ENCODE measurements around the gene ERC2.

The ERC2 gene

GRCh38 chr3:55724821-55725220, 743.4 kb downstream of the ERC2 start:
- Histone ChIP-seq H3K4me2 (ENCODE audit: low read depth, low read length, poor library complexity, severe bottlenecking) (no peak overlapping the region), H2AFZ (ENCODE audit: low read depth, low read length, severe bottlenecking) (no peak overlapping the region), H3K9ac (ENCODE audit: low read length) (no peak overlapping the region), H3K27me3 (ENCODE audit: low read length) (no peaks in the 10 kb centered on the region), H4K20me1 (ENCODE audit: low read depth, low read length) (no peaks in the 10 kb centered on the region), H3K27ac (ENCODE audit: low read depth, low read length) (peak overlapping the region; percentile 24), H3K79me2 (ENCODE audit: insufficient read depth, low read length) (no peaks in the 10 kb centered on the region), H3F3A (ENCODE audit: insufficient read depth) (no peaks in the 10 kb centered on the region), H3K36me3 (ENCODE audit: low read length) (no peaks in the 10 kb centered on the region), H3K9me2 (replicated peaks; ENCODE audit: insufficient read depth, low read length) (no peaks in the 10 kb centered on the region), H3K9me3 (ENCODE audit: insufficient read depth, low read length) (no peaks in the 10 kb centered on the region), H3K4me3 (ENCODE audit: insufficient read depth, low read length, poor library complexity, severe bottlenecking) (no peak overlapping the region)
- TF ChIP-seq, protein P1, sequence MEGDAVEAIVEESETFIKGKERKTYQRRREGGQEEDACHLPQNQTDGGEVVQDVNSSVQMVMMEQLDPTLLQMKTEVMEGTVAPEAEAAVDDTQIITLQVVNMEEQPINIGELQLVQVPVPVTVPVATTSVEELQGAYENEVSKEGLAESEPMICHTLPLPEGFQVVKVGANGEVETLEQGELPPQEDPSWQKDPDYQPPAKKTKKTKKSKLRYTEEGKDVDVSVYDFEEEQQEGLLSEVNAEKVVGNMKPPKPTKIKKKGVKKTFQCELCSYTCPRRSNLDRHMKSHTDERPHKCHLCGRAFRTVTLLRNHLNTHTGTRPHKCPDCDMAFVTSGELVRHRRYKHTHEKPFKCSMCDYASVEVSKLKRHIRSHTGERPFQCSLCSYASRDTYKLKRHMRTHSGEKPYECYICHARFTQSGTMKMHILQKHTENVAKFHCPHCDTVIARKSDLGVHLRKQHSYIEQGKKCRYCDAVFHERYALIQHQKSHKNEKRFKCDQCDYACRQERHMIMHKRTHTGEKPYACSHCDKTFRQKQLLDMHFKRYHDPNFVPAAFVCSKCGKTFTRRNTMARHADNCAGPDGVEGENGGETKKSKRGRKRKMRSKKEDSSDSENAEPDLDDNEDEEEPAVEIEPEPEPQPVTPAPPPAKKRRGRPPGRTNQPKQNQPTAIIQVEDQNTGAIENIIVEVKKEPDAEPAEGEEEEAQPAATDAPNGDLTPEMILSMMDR (IDR thresholded peaks at IDR 0.05; ENCODE audit: insufficient read depth, low read length, poor library complexity, severe bottlenecking) = no peak
- no peak for TF ChIP-seq EZH2phosphoT487 (conservative IDR thresholded peaks at IDR 0.05; ENCODE audit: low read length)

- no peaks in the 10 kb centered on the region for H4K20me1 ChIP-seq (ENCODE audit: low read depth, low read length)
- H2AFZ ChIP-seq (ENCODE audit: low read depth, low read length, severe bottlenecking) = no peak overlapping the region
- H3K9me3 ChIP-seq (ENCODE audit: insufficient read depth, low read length) = no peaks in the 10 kb centered on the region
- H3K4me3 ChIP-seq (ENCODE audit: insufficient read depth, low read length, poor library complexity, severe bottlenecking) = no peak overlapping the region
- TF ChIP-seq EZH2phosphoT487 (conservative IDR thresholded peaks at IDR 0.05; ENCODE audit: low read length) = no peak
- TF ChIP-seq, protein P1 (IDR thresholded peaks at IDR 0.05; ENCODE audit: insufficient read depth, low read length, poor library complexity, severe bottlenecking) = no peak
- no peaks in the 10 kb centered on the region for H3K36me3 ChIP-seq (ENCODE audit: low read length)
- peak overlapping the region; percentile 12; the same call in 1 of the 2 replicates for H3K27ac ChIP-seq (ENCODE audit: low read depth, low read length)
- H3F3A ChIP-seq (ENCODE audit: insufficient read depth) = no peaks in the 10 kb centered on the region
- H3K4me2 ChIP-seq (ENCODE audit: low read depth, low read length, poor library complexity, severe bottlenecking) = no peak overlapping the region
- H3K9ac ChIP-seq (ENCODE audit: low read length) = no peak overlapping the region
- H3K27me3 ChIP-seq (ENCODE audit: low read length) = no peaks in the 10 kb centered on the region
- H3K79me2 ChIP-seq (ENCODE audit: insufficient read depth, low read length) = no peaks in the 10 kb centered on the region
- no peaks in the 10 kb centered on the region for H3K9me2 ChIP-seq (replicated peaks; ENCODE audit: insufficient read depth, low read length)
Measured at GRCh38 chr3:55724407-55724784, 743.9 kb downstream of the ERC2 start.

DNA sequence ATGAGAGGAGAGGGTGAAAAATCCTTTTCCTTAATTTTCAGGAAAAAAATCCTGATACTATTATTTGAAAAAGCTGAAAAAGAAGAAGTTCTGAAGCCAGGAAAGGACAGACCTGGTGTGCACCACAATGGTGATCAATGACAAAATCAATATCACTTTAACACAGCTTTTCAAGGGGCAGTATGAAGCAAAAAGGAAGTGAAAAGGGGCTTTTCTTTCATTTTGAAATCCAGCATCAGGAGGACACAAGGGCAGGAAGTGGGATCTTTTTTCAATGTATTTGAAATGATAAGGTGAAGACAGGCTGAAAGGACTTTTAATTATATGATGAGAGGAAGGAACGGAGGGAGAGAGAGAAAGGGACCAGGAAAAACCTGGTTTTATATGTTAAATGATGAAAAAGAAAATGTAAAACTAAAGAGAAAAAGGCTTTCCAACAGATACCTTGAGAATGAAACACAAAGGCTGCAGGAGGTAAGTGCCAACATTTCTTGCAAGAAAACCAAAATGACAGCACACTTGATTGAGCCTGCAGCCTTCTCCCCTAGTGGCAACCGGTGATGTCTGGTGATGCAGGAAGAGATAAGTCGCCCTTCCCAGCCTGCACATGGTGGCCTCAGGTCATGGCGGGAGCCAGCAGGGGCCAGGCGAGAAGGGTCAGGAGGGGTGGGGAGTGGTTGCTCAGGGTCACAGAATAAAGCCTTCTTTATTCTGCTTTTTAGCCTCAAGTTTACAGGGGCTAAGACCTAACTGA, 744.4 kb downstream of the ERC2 start:
- Histone ChIP-seq H3K9ac (ENCODE audit: low read length) (no peak overlapping the region), H3K27me3 (ENCODE audit: low read length) (no peaks in the 10 kb centered on the region), H4K20me1 (ENCODE audit: low read depth, low read length) (no peaks in the 10 kb centered on the region), H3K9me3 (ENCODE audit: insufficient read depth, low read length) (no peaks in the 10 kb centered on the region), H3K27ac (ENCODE audit: low read depth, low read length) (peak overlapping the region; percentile 12; the same call in 1 of the 2 replicates), H3K79me2 (ENCODE audit: insufficient read depth, low read length) (no peaks in the 10 kb centered on the region), H3F3A (ENCODE audit: insufficient read depth) (no peaks in the 10 kb centered on the region), H2AFZ (ENCODE audit: low read depth, low read length, severe bottlenecking) (no peak overlapping the region), H3K36me3 (ENCODE audit: low read length) (no peaks in the 10 kb centered on the region), H3K9me2 (replicated peaks; ENCODE audit: insufficient read depth, low read length) (no peaks in the 10 kb centered on the region), H3K4me2 (ENCODE audit: low read depth, low read length, poor library complexity, severe bottlenecking) (no peak overlapping the region), H3K4me3 (ENCODE audit: insufficient read depth, low read length, poor library complexity, severe bottlenecking) (no peak overlapping the region)
- TF ChIP-seq, protein P1 (IDR thresholded peaks at IDR 0.05; ENCODE audit: insufficient read depth, low read length, poor library complexity, severe bottlenecking) = no peak
- no peak for TF ChIP-seq EZH2phosphoT487 (conservative IDR thresholded peaks at IDR 0.05; ENCODE audit: low read length)

All from SU-DHL-6 (cell line).